K562 (cell line): ENCODE measurements around the gene NOL11. TPM values are rescaled to one million over a fixed set of nuclear protein-coding genes. Genes with fewer than 3 reads are reported as not detected.

Experiments
- ARID2 ChIP-seq: fragments of 450-650 bp; IDR thresholded peaks from 2 replicates; pipeline ENCODE4 v1.6.1; 2017; ENCODE audit warnings: antibody characterized with exemption, mild to moderate bottlenecking
- BMI1 ChIP-seq: fragments of 150-350 bp; IDR thresholded peaks from 2 replicates; pipeline ENCODE4 v1.6.1; 2014; ENCODE audit warnings: low read length
- E2F6 ChIP-seq, 2 experiments: IDR thresholded peaks; 2 replicates each; pipeline ENCODE4 v1.6.1; 2011; ENCODE audit warnings: borderline replicate concordance in 1 of 2, control low read depth in 1 of 2, low read depth in 1 of 2, low read length in 1 of 2, mild to moderate bottlenecking in 1 of 2, mixed read lengths in 1 of 2, moderate library complexity in 1 of 2; ENCODE audit not compliant: insufficient read depth in 1 of 2, insufficient read length in 1 of 2, poor library complexity in 1 of 2, severe bottlenecking in 1 of 2; ENCODE audit errors: extremely low read depth in 1 of 2
- ELF4 ChIP-seq: fragments of 450-650 bp; formaldehyde crosslinking; IDR thresholded peaks from 2 replicates; pipeline ENCODE4 v1.4.0; 2022; ENCODE audit warnings: missing genetic modification characterization
- HLTF ChIP-seq: fragments of 450-650 bp; IDR thresholded peaks from 2 replicates; pipeline ENCODE4 v1.6.1; 2016
- IRF2 ChIP-seq: sonication (generic); formaldehyde crosslinking; IDR thresholded peaks from 2 replicates; pipeline ENCODE4 v1.8.1; 2022; ENCODE audit warnings: mild to moderate bottlenecking, missing genetic modification reagents
- KHSRP ChIP-seq: fragments of 450-650 bp; IDR thresholded peaks from 2 replicates; pipeline ENCODE4 v1.6.1; 2017
- MCM5 ChIP-seq: fragments of 450-650 bp; IDR thresholded peaks from 2 replicates; pipeline ENCODE4 v1.6.1; 2016; ENCODE audit warnings: low read depth
- NR2C1 ChIP-seq, 2 experiments: fragments of 450-650 bp; IDR thresholded peaks; 2 replicates each; pipeline ENCODE4 v1.6.1; 2017; ENCODE audit warnings: mild to moderate bottlenecking in 2 of 2, antibody characterized with exemption in 1 of 2, inconsistent platforms in 1 of 2, missing compliant biosample characterization in 1 of 2, missing genetic modification characterization in 1 of 2
- PHF21A ChIP-seq: fragments of 450-650 bp; IDR thresholded peaks from 2 replicates; pipeline ENCODE4 v1.6.1; 2017; ENCODE audit warnings: low read depth, borderline replicate concordance
- PTTG1 ChIP-seq: fragments of 450-650 bp; IDR thresholded peaks from 2 replicates; pipeline ENCODE4 v1.6.1; 2016; ENCODE audit warnings: low read depth, mild to moderate bottlenecking, missing genetic modification characterization, missing compliant biosample characterization
- RBM15 ChIP-seq: fragments of 200-400 bp; formaldehyde crosslinking; IDR thresholded peaks from 2 replicates; pipeline ENCODE4 v1.6.1; 2018; ENCODE audit warnings: mild to moderate bottlenecking, low read length, moderate library complexity; ENCODE audit not compliant: insufficient read depth
- SMAD1 ChIP-seq: fragments of 150-350 bp; IDR thresholded peaks from 2 replicates; pipeline ENCODE4 v1.6.1; 2014; ENCODE audit warnings: low read length, low read depth; ENCODE audit not compliant: partially characterized antibody
- SMARCC2 ChIP-seq: fragments of 450-650 bp; IDR thresholded peaks from 2 replicates; pipeline ENCODE4 v1.6.1; 2017; ENCODE audit warnings: antibody characterized with exemption, moderate library complexity, mild to moderate bottlenecking, low read depth
- SMARCE1 ChIP-seq: fragments of 450-650 bp; IDR thresholded peaks from 2 replicates; pipeline ENCODE4 v1.7.1; 2016; ENCODE audit warnings: mild to moderate bottlenecking
- ZFPM2 ChIP-seq: fragments of 250-450 bp; sonication (Bioruptor Pico); IDR thresholded peaks from 2 replicates; pipeline ENCODE4 v1.5.1; 2022; ENCODE audit warnings: mild to moderate bottlenecking
- ZNF518B ChIP-seq: fragments of 250-450 bp; sonication (Bioruptor Pico); IDR thresholded peaks from 2 replicates; pipeline ENCODE4 v1.5.0; 2021; ENCODE audit warnings: mild to moderate bottlenecking, moderate library complexity
- ZNF609 ChIP-seq: sonication (generic); formaldehyde crosslinking; IDR thresholded peaks from 2 replicates; pipeline ENCODE4 v1.8.1; 2023; ENCODE audit warnings: missing genetic modification reagents, mild to moderate bottlenecking, borderline replicate concordance
- ZNF644 ChIP-seq: fragments of 200-800 bp; sonication (Bioruptor generic); IDR thresholded peaks from 2 replicates; pipeline ENCODE4 v1.6.1; 2016; ENCODE audit warnings: low read depth, missing genetic modification characterization, missing compliant biosample characterization
- polyA plus RNA-seq, 8 experiments: library from polyadenylated mRNA; depleted of rRNA in 4 of 8; stranded (reverse) in 5 of 8; unstranded in 3 of 8; fragments of >200 nt; fragmentation: Nextera tagmentation in 2 of 8; fragmentation: Illumina TruSeq in 1 of 8; extraction: Ambion mirVana in 2 of 8; extraction: Trizol in 1 of 8; gene quantifications; 2 replicates each; pipeline versions ENCODE4 v1.2.1 to v1.2.3, GENCODE V29; 2011 to 2014; ENCODE audit warnings: inconsistent platforms in 1 of 8, missing spikeins in 1 of 8
- total RNA-seq, 7 experiments: library from RNA; depleted of rRNA in 6 of 7; stranded (reverse); fragments of >200 nt in 6 of 7; fragmentation: Illumina TruSeq in 2 of 7; extraction: Trizol in 2 of 7; gene quantifications; 2 replicates each; pipeline versions ENCODE4 v1.2.1 to v1.2.3, GENCODE V29; 2011 to 2021; ENCODE audit warnings: low replicate concordance in 1 of 7

NOL11 gene
- total and polyA plus RNA-seq, 9 of the 15 experiments (the other 6 are each of a cell fraction or from before 2014, with no cell fraction given): 61.1 to 175 (median 121) TPM

- TF ChIP-seq ZNF609 (CRISPR knock-in tag): no peak
- TF ChIP-seq HLTF: no peak
- no peak for TF ChIP-seq ARID2
- TF ChIP-seq MCM5: no peak
- peak; percentile 84; the same call in 1 of the 2 replicates for TF ChIP-seq SMARCC2
- TF ChIP-seq E2F6 (IDR thresholded peaks at IDR 0.05; ENCODE audit: borderline replicate concordance in 1 of 2, extremely low read depth in 1 of 2, insufficient read depth in 1 of 2, insufficient read length in 1 of 2, low read depth in 1 of 2, low read length in 1 of 2, poor library complexity in 1 of 2, severe bottlenecking in 1 of 2): peak in 1 of 2 experiments; percentile 34
- TF ChIP-seq BMI1: no peak
- peak; percentile 94 for TF ChIP-seq SMARCE1
- TF ChIP-seq ELF4 (CRISPR knock-in tag): peak; percentile 31; the same call in 1 of the 2 replicates
- TF ChIP-seq IRF2: no peak
- no peak for TF ChIP-seq ZFPM2 (CRISPR knock-in tag)
- TF ChIP-seq NR2C1 (IDR thresholded peaks at IDR 0.05): no peak
- no peak for TF ChIP-seq NR2C1 (tag; IDR thresholded peaks at IDR 0.05)
- TF ChIP-seq RBM15: no peak
- TF ChIP-seq PTTG1 (tag): 0 out of 2 replicates have a peak, but pooled peaks have one; percentile 18
- 0 out of 2 replicates have a peak, but pooled peaks have one; percentile 42 for TF ChIP-seq ZNF644 (tag)
- no peak for TF ChIP-seq SMAD1
- TF ChIP-seq ZNF518B (CRISPR knock-in tag): no peak
- no peak for TF ChIP-seq PHF21A
- TF ChIP-seq KHSRP: no peak; the same call in 1 of the 2 replicates
These were observed 66.8 kb downstream of the NOL11 start (continued) for GRCh38 chr17:67784364-67785121.
